ENCODE data around the gene TMPRSS13.
A peak's percentile ranks its signal among the peaks of the same experiment; 100 is the strongest.

TMPRSS13 gene

GRCh38 chr11:117912497-117912896 lies 16.7 kb downstream of the TMPRSS13 start:
- DNase-seq (ENCODE audit: low read depth): no peak

GRCh38 chr11:117911694-117912093 lies 17.5 kb downstream of the TMPRSS13 start:
- DNase-seq (ENCODE audit: low read depth): no peak

GRCh38 chr11:117910941-117911655 lies 18.1 kb downstream of the TMPRSS13 start:
- no peak for DNase-seq (ENCODE audit: low read depth)

- DNase-seq (ENCODE audit: low read depth): no peak
These were observed 18.7 kb downstream of the TMPRSS13 start for GRCh38 chr11:117910525-117910924.

- no peak for DNase-seq (ENCODE audit: low read depth)
These were observed 19.4 kb downstream of the TMPRSS13 start for GRCh38 chr11:117909611-117910382.

GRCh38 chr11:117908959-117909610 lies 20.1 kb downstream of the TMPRSS13 start:
- DNase-seq (ENCODE audit: low read depth): no peak

GRCh38 chr11:117908109-117908895 lies 20.9 kb downstream of the TMPRSS13 start:
- DNase-seq (ENCODE audit: low read depth): no peak

GRCh38 chr11:117907276-117908108 lies 21.7 kb downstream of the TMPRSS13 start:
- peak; percentile 16 for DNase-seq (ENCODE audit: low read depth)

GRCh38 chr11:117906710-117907109 lies 22.5 kb downstream of the TMPRSS13 start:
- DNase-seq (ENCODE audit: low read depth): no peak

- DNase-seq (ENCODE audit: low read depth): no peak
These were observed 23.1 kb downstream of the TMPRSS13 start for GRCh38 chr11:117906126-117906525.

GRCh38 chr11:117905524-117905923 lies 23.7 kb downstream of the TMPRSS13 start:
- no peak for DNase-seq (ENCODE audit: low read depth)

GRCh38 chr11:117903505-117904382 lies 25.5 kb downstream of the TMPRSS13 start:
- DNase-seq (ENCODE audit: low read depth): no peak

- DNase-seq (ENCODE audit: low read depth): no peak
These were observed 27.0 kb downstream of the TMPRSS13 start for GRCh38 chr11:117902001-117902845.

GRCh38 chr11:117901601-117902000 lies 27.6 kb downstream of the TMPRSS13 start:
- DNase-seq (ENCODE audit: low read depth): no peak

GRCh38 chr11:117900720-117901440 lies 28.3 kb downstream of the TMPRSS13 start:
- no peak for DNase-seq (ENCODE audit: low read depth)

- no peak for DNase-seq (ENCODE audit: low read depth)
These were observed 29.0 kb downstream of the TMPRSS13 start for GRCh38 chr11:117900121-117900648.

- DNase-seq (ENCODE audit: low read depth): no peak
These were observed 31.1 kb downstream of the TMPRSS13 start for GRCh38 chr11:117898059-117898458.

GRCh38 chr11:117892651-117893050 lies 36.6 kb downstream of the TMPRSS13 start:
- DNase-seq (ENCODE audit: low read depth): no peak

Measured in T-helper 22 cell (primary cell).